HG02938 (cell line): ENCODE measurements around the gene ADGRF3.
"Not testable (repeated sequence)": the region's sequence is repeated elsewhere in the genome, so short reads cannot be mapped to it uniquely, and the experiment has no call there.

ENCODE experiments used
- ATAC-seq: cut with Tn5 transposase; IDR thresholded peaks from one replicate; pipeline ENCODE4 v1.9.1; 2021; ENCODE audit warnings: mild to moderate bottlenecking, moderate library complexity; ENCODE audit not compliant: unreplicated experiment

ADGRF3 gene

DNA sequence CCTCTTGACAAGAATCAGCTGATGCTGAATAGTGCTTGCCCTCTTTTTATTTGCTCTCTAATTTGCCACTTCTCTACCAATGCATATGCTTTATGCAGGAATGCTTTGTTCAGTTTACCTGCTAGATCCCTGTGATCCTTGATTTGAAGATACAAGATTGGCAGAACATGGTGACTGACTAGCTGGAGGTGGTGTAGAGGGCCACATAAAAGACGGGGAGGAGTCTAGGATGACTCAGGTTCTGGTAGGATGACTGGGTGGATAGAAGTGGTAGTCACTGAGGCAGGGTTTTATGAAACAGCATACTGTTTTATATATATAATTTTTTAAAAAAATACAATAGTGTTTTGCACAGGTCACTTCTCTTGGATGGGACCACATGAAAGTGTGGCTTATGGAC is 6.3 kb upstream of the ADGRF3 start:
- ATAC-seq = no peak

DNA sequence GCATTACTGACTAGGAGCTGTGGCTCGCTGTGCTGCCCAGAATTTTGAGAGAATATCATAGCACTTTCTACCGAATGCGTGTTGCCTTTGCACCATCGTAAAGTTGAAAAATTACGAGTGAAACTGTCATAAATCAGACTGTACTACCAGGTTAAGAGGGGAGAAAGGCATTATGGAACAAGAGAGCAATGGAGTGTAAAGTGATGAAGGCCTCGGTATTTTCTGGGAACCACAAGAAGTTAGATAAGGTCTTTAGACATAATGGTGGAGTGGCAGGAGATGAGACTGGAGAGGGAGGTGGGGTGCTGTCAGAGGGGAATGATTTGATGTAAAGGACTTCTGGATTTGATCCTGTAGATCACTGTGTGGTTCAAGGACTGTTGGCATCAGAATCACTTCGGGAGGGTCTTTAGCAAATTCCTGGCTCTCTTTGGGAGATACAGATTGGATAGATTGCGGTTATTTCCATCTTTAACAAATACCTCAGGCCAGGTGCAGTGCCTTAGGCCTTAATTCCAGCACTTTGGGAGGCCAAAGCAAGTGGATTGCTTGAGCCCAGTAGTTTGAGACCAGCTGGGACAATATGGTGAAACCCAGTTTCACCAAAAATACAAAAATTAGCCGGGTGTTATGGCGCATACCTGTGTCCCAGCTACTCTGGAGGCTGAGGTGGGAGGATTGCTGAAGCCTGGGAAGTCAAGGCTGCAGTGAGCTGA is 4.9 kb upstream of the ADGRF3 start:
- ATAC-seq = no peak

DNA sequence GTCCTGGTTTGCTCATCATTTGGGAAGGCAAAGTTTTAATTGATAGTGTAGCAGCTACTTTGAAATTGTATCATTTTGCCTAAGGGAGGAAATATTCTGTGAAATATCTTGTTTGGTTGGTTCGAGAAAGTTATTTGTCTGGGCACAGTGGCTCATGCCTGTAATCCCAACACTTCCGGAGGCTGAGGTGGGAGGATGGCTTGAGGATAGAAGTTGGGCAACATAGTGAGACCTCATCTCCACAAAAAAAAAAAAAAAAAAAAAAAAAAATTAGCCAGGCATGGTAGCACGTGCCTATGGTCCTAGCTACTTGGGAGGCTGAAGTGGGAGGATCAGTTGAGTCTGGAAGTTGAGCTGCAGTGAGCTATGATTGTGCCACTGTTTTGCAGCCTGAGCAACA is 3.1 kb upstream of the ADGRF3 start:
- ATAC-seq = no peak

DNA sequence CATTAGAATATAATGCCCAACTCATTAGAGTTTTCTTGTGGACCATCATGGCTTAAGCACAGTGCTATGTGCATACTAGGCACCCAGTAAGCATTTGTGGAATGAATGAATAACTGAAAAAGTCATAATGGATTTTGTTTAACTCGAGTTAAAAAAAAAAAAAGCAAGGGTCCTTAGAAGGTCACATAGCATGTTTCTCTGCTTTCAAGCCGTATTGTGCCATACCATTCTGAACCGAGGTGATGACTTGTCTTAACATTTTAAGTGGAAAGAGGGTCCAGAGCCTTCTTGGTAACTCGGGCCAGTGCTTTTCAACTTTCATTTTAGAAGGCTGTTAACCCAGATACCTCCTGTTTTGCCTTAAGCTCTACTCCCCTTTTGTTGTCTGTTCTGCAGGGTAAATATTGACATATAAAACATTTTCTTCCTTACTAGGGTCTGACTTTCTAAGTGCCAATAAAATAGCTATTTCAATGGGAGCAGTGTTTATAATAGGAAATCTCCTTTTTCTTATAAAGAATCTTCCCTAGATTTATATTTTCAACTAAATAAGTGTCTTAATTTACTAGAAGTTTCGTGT is 787 bp upstream of the ADGRF3 start:
- ATAC-seq = no peak

DNA sequence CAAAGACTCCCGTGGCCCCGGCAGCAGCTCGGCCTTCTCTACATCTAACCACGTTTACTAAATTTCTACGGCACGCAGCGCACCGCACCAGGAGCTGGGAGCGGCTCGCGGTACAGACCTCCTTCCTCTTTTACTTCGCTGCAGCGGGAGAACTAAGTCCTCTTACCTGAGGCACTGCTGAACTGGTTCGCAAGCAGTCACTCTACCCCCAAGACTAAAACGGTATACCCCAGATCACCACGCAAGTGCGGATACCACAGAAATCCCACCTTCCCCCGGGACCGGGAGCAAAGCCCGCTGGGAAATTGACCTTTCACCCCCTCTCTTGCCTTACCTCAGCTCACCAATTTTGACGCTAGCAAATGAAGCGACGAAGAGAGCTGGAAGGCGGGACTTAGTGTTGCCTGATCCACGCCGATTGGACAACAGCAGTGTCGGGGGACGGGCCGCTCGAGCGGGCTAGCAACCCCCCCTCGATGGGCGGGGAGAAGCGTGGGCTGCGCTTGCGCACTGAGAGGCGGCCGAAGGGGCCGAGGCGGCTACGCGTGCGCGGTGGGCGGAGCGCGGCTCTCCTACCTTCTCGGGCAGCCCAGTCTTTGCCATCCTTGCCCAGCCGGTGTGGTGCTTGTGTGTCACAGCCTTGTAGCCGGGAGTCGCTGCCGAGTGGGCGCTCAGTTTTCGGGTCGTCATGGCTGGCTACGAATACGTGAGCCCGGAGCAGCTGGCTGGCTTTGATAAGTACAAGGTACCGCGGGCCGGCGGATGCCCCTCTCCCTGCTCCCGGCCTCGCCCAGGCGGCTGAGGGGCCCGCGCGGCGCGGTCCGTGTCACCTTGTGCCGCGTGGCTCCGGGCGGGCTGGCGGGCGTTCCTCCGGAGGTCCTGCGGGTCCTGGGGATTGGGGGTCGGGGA is 790 bp downstream of the ADGRF3 start, which contains the start of gene SELENOI:
Gene SELENOI, plus strand, starts transcription at position 599 of the 909 bp plus-strand sequence. Its CDS starts 90 bp downstream, at position 689.
- ATAC-seq = peak; percentile 95

DNA sequence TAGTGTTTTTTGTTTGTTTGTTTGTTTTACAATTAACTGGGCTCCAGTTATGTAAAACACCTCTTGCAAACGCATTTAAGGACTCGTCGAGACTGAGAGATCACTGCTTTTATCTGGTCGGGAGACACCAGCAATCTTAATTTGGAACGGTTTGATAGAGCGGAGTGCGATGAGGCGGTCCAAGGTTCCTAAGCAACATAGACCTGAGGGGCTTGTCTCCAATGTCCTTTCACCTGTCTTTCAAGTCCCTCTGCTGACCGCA is 1.4 kb downstream of the ADGRF3 start:
- no peak for ATAC-seq

DNA sequence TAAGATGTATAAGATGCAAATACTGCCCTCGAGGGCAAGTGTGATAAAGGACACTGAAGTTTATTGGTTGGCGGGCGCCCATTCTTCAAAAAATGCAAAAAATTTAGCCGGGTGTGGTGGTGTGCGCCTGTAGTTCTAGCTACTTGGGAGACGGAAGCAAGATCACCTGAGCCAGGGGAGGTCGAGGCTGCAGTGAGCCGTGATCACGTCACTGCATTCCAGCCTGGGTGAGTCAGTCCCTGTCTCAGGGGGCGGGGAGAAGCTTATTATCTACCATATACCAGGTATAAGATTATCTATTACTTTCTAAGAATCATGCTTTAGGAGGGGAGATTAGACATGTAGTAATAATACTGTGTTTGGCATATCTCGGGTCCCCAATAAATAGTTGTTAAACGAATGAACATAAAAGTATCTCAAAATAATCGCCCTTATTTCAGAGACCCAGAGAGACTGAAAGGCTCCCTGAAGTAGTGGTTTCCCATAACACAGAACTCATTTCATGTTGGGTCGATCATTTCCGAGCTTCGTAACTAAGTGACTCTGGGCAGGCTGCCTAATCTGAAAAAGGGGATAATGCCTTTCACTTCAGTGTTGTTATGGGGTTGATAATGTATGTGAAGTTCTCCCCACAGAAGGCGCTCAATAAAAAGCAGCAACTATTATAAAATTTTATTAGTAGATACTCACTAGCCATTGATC is 1.9 kb downstream of the ADGRF3 start:
- no peak for ATAC-seq

DNA sequence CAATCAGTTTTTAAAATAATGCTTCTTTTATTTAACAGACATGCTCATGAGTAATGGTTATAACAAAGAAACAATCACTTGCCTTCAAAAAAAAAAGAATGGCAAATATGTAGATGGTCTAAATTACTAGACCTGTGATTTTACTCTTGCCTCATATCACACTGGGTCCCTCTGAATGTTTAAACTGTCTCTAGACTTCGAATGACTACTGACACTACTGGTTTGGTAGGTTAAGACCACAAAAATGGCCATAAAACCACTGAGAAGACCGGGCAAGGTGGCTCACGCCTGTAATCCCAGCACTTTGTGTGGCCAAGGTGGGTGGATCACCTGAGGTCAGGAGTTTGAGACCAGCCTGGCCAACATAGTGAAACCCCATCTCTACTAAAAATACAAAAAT is 5.8 kb downstream of the ADGRF3 start:
- ATAC-seq = no peak

DNA sequence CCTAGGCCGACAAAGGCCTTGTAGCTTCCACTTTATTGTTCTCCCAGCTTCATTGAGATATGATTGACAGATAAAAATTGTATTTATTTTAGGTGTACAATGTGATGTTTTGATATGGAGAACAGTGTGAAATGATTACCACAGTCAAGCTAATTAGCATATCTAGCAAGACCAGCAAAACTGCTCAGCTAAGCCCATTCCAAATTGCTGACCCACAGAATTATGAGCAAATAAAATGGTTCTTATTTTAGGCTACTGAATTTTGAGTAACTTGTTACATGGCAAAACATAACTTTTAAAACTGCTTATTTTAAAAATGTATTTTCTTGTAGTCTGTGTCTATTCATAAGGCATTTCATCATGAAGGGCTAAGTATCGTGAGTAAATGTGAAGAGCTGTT is 9.3 kb downstream of the ADGRF3 start:
- no peak for ATAC-seq

DNA sequence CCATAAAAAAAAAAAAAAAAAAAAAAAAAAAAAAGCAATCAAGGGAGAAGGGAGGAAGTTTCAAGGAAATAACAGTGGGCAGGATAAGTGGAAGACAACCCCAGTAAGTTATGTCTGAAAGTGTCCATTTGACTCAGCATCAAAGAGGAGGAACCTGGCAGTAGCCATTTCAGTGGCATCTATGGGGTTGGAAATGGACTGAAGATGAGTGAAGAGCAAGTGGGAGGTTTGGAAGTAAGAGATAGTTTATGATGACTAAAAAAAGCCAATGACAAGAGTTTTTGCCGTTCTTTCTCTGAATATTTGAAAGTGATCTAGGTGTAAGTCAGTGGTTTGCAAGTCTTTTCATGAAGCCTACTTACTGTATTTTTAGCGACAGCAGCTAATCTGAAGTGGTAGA is 9.9 kb downstream of the ADGRF3 start:
- no peak for ATAC-seq

DNA sequence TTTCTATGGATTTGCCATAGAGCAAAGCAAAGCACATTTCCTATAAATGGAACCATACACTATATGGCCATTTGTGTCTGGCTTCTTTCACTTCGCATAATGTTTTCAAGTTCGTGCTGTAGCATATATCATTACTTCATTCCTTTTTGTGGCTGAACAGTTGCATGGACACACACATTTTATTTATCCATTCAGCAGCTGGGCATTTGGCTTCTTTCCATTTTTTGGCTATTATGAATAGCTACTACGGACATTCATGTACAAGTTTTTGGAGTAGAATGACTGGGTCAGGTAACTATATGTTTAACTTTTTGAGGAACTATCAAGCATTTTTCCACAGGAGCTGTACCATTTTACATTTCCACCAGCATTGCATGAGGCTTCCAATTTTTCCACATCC is 11.4 kb downstream of the ADGRF3 start:
- ATAC-seq = no peak

DNA sequence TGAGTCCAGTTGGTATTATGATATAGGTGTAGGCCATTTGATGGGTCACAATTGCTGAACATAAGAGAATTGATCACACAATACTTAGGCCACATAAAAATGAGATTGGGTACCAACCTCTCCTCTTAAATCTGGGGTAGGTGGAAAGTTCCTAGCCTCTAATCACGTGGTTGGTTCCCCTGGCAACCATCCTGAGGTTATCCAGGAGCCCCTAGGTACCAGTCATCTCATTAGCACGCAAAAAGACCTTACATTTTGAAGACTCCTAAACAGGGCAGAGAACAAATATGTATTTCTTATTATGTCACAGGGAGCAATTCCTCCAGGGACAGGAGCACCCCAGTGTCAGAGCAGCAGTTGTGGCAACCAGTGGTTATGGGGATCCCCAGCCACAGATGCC is 13.3 kb downstream of the ADGRF3 start:
- ATAC-seq = no peak

DNA sequence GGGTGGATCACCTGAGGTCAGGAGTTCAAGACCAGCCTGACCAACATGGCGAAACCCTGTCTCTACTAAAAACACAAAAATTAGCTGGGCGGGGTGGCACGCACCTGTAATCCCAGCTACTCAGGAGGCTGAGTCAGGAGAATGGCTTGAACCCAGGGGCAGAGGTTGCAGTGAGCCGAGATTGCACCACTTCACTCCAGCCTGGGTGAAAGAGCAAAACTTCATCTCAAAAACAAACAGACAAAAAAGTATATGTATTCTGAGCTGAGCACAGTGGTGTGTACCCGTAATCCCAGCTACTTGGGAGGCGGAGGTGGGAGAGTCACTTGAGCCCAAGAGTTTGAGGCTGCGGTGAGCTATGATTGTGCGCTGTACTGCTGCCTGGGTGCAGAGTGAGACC is 15.3 kb downstream of the ADGRF3 start:
- ATAC-seq = not testable (repeated sequence)

DNA sequence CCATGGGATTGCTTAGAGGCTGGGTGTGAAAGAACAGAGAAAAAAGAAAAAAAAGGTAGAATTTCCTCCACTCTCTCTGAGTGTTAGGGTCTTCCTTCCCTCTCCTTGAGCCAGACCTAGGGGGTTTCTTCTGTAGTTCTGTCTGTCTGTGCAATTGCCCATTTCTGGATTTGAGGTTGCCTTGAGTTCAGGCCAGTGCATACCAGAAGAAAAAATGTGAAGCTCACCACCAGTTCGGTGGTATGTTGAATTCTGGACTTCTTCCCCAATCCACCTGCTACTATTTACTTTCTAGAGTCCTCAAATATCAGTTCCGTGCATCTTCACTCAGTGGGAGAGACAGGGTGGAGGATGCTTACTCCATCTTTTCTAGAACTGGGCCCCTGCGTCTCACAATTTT is 16.0 kb downstream of the ADGRF3 start:
- no peak for ATAC-seq

DNA sequence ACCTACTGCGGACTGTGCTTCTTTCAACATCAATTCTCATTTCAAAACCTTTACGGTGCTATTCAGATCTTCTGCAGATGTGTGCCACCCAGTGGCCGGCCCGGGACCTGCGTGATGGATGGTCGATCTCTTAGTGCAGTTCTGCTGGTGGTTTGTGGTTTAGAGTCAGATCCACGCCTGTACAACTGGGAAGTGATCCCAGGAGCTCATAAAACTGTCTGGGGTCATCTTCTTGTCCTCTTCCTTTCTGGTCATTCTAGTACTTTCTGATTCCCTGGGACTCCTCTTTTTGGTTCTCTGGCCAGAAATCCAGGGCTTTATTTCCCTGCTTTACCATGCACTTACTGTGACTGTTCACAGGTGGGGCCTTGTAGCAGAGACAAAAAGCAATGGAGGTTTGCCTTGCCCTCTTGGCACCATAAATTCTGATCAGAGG is 16.5 kb downstream of the ADGRF3 start:
- ATAC-seq = no peak

DNA sequence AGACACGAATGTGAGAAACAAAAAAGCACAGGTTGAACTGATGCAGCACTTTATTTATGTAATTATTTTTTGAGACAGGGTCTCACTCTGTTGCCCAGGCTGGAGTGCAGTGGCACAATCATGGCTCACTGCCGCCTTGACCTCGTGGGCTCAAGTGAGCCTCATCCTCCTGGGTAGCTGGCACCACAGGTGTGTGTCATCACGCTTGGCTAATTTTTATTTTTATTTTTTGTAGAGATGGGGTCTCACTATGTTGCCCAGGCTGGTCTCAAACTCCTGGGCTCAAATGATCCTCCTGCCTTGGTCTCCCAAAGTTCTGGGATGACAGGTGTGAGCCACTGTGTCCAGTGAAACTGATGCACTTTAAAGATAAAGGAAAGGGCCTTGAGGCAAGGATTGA is 17.5 kb downstream of the ADGRF3 start:
- ATAC-seq = not testable (repeated sequence)

DNA sequence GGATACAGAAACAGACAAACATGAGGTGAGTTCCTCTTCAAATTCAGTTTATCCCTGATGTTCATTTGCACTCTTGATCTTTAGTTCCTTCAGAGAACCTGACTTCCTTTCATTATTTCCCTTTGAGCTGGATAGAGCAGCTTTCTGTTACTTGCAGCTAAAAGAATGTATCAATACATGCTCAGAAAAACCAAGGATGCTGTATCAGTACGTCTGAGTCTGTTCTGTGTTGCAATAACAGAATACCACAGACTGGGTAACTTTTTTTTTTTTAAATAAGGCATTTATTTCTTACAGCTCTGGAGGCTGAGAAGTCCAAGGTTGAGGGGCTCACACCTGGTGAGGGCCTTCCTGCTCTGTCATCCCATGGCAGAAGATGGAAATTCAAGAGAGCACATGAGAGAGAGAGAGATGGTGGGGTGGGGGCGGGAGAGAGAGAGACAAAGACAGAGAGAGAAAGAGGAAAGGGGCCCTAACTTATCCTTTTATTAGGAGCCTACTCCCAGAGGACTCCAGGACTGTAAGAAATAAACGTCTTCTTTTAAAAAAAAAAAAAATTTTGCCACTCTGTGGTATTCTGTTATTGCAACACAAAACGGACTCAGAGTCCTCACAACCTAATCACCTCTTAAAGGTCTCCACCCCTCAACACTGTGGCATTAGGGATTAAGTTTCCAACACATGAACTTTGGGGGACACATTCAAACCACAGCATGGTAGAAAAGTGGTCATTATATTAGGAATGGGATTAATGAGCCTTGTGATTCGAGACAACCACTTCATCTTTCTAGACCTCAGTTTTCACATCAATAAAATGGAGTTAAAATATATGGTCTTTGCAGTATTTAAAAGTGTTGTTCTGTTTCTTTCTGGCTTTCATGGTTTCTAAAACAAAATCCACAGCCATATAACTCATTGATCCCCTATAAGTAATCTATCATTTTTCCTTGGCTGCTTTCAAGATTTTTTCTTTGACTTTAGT is 19.0 kb downstream of the ADGRF3 start:
- ATAC-seq = no peak

DNA sequence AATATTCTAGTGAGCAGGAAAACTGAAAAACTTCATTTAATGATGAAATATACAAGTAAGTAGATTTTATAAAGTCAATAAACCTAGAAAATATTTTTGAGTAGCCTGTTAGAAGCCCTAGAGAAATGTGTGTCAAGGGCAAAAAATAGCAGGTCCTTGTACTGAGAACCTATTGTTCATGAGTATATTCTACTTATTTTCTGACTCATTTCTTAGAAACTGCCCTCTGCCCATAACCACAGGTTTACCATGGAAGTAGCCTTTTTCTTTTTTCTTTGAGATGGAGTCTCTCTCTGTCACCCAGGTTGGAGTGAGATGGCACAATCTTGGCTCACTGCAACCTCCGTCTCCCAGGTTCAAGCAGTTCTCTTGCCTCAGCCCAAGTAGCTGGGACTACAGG is 20.1 kb downstream of the ADGRF3 start:
- no peak for ATAC-seq

DNA sequence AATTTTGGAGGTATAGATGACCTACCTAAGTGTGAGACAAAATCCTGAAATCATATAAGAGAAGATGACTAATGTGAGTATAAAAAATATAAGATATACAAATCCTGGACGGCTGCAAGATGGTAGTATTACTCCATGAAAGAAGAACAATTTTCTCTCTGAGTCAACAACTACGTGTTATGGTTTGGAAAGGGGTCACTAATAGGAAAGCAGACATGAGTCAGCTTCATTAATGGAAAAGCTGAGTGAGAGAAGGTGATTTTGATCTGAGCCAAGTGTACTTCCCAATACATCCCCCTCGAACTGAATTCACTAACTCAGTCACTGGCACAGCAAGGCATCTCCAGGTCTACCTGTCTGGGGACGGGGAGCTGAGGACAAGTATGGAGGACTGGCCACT is 20.7 kb downstream of the ADGRF3 start:
- ATAC-seq = no peak

DNA sequence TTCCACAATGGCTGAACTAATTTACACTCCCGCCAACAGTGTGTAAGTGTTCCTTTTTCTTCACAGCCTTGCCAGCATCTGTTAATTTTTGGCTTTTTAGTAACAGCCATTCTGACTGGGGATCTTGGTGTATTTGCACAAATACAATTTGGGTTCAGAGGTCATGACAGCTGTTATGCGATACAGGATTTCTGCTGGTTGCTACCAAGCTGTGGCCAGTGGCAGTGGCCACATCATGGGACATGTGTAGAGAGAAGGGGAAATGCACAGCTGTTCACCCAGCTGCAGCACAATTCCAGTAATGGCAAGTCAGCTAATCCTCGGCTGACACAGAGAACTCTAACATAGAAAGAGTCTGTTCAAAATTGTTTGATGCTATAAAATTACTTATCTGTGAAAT is 21.7 kb downstream of the ADGRF3 start:
- ATAC-seq = no peak
